GM08714 (cell line): ENCODE data around the gene RGCC.

Experiments used
- H3K4me3 ChIP-seq: fragments of 200-500 bp; sonication (Bioruptor generic); 2 replicates; pipeline ENCODE4 v1.5.1; 2014; ENCODE audit warnings: mild to moderate bottlenecking, low read length, inconsistent platforms
- ZNF274 ChIP-seq: IDR thresholded peaks from 2 replicates; pipeline ENCODE4 v1.6.1; 2012; ENCODE audit warnings: mild to moderate bottlenecking, low read depth, low read length

RGCC gene

GRCh38 chr13:41460074-41460465 lies 2.7 kb downstream of the RGCC start:
- no peak overlapping the region for H3K4me3 ChIP-seq
- TF ChIP-seq ZNF274, result no peak

DNA sequence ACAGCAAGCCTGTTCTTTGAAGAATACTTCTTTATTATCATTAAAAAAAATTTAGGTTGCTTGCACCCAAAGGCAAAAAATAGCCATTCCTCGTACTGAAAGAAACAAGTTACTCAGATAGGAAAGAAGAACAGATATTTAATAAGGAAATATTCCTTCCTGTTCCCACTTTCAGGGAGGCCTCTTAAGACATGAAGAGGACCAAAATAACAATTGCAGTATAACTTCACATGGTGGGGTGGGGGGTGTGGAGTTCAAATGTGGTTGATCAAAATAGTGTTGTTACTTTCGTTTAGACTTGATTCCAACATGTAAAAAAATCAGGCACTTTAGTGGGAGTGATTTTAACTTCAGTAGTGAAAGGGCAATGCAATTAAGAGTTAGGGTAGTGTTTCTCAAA lies 3.6 kb downstream of the RGCC start:
- TF ChIP-seq ZNF274, result no peak
- H3K4me3 ChIP-seq, result no peak overlapping the region

- no peak overlapping the region for H3K4me3 ChIP-seq
- TF ChIP-seq ZNF274, result no peak
Observed at GRCh38 chr13:41461527-41462139, 4.3 kb downstream of the RGCC start.

DNA sequence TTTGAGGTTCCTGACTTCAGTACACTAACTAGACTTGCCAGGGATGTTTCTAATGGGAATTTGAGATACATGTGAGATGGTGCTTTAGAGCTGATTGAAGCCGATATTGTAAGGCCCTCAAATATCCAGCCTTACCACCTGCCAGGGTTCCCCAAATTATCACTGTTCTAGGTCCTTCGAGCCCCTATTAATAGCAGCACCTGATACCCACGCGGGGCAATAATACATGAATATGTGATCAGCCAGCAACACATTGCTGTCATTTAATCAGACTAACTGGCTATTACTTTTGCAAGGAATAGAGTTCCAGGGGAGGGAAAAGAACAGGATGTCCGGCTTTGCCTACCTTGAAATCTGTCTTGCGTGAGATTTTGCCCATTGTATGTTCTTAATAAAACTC lies 5.1 kb downstream of the RGCC start:
- no peak for TF ChIP-seq ZNF274
- H3K4me3 ChIP-seq, result no peak overlapping the region

DNA sequence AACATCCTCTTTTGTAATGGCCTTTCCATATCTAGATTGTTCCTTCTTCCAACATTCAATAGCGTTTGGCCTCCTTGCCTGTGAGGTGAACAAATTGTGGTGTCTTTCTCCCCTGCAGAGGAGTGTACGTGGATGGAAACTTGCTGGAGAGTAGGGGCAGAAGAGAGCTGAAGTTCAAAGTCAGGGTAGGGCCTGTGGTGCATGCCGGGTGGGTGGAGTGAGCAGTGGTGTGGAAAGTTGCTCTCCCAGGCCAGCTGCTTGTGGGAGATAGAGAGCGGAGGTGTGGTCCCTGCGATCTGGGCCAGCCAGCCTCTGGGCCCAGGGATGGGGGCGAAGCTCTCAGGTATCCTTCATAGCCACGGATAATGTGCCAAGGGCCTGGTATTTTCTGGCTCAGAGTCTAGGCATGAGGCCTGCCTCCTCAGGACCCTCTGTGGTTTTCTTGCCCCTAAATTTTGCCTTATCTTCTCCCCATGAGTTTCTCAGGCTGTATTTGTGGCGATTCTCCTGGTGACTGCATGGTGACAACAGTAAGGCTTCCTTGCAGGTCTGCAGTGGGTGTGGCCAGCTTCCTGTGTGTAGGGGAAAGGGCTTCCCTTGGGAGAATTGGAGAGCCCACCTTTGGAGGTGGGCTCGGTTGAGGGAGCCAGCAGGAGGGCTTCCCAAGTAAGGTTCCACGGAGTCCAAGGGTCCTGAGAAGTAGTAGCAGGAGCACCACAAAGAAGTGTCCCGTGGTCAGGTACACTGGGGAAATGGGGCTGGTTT lies 6.7 kb downstream of the RGCC start:
- H3K4me3 ChIP-seq, result no peak overlapping the region; the same call in 1 of the 2 replicates
- no peak for TF ChIP-seq ZNF274

DNA sequence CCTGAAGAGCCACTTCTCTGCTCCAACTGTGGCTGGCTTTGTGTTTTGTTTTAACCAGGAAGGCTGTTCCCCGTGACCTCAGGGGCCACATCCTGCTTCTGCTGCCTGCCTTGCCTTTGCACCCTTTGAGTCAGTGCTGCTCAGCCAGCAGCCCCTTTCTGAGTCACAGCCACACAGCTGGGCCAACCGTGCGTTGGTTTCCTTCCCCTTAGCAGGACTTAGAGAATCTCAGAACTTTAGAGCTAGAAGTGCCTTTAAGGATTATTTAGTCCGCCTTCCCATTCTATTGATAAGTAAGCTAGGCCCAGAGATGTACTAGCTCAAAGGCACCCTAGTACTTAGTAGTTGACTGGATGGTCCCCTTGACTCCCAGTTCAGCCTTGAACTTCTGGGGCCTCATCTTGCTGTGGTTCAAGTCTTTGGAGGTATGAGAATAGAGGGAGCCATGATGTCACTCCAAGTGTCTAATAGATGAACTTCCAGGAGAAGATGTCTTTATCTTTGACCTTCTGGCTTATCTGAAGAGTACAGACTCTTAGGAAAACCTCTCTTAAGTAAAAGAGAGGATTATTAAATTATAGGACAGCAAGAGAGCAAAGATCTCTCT lies 8.0 kb downstream of the RGCC start:
- no peak overlapping the region for H3K4me3 ChIP-seq

DNA sequence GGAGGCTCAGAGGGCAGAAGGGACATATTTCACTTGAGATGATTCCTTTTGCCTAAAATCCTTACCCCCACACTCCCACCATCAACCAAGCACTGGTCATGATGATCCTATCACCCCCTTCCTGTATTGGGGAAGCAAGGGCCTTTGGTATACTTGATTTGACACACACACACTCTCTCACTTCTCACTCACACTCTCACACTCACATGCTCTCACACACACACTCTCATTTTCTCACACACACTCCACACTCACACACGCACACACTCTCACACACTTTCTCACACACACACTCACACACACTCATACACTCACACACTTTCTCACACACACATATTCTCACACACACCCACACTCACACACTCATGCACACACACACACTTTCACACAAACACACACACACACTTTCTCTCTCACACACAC lies 8.6 kb downstream of the RGCC start:
- H3K4me3 ChIP-seq, result no peak overlapping the region
- no peak for TF ChIP-seq ZNF274

More for the DNA sequence above, 8.0 kb downstream of the RGCC start:
- no peak for TF ChIP-seq ZNF274

DNA sequence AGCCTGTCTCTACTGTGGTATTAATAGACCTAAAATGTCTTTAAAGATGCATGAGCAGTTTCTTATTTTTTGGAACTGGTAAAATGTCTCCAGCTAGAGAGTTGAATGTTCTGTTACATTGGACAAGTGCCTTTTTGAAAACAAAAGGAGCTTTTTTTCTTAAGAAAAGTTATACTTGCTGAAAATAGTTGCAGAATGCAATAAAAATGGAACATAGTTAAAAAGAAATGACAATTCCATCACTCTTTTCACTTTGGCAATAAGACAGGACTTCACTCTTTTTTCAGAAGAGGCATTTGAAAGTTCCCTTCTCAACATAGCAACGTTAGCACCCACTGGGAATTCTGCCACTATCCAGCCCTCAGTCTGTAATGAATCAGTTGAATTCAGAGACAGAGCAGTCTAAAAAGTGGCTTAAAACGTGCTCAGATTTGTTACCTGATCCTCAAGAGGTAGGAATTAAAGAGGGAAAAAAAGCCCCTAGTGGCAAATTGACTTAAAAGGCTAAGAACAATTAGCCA lies 10.1 kb downstream of the RGCC start:
- H3K4me3 ChIP-seq, result no peak overlapping the region
- no peak for TF ChIP-seq ZNF274

DNA sequence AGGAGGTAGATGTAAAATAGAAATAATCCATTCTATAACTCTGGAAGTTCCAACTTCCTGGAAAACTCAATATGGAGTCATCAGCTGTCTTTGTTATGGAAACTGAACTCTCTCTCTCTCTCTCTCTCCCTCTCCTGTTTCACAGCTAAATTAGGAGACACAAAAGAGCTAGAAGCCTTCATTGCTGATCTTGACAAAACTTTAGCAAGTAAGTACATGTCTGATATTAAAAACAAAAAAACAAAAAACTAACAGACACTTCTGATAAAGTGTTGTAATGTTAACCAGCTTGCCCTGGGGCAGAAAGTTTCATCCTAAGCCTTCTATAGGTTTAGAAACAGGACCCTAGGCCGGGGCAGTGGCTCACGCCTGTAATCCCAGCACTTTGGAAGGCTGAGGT lies 11.3 kb downstream of the RGCC start:
- H3K4me3 ChIP-seq, result no peak overlapping the region
- TF ChIP-seq ZNF274, result no peak

- no peak for TF ChIP-seq ZNF274
- H3K4me3 ChIP-seq, result no peak overlapping the region
Observed at GRCh38 chr13:41470196-41470595, 12.8 kb downstream of the RGCC start.

GRCh38 chr13:41471785-41472184 lies 14.4 kb downstream of the RGCC start:
- TF ChIP-seq ZNF274, result no peak
- H3K4me3 ChIP-seq, result no peak overlapping the region

GRCh38 chr13:41487222-41487621 lies 29.9 kb downstream of the RGCC start:
- no peak for TF ChIP-seq ZNF274
- H3K4me3 ChIP-seq, result no peak overlapping the region

GRCh38 chr13:41488124-41488523 lies 30.8 kb downstream of the RGCC start:
- H3K4me3 ChIP-seq, result no peak overlapping the region
- no peak for TF ChIP-seq ZNF274

DNA sequence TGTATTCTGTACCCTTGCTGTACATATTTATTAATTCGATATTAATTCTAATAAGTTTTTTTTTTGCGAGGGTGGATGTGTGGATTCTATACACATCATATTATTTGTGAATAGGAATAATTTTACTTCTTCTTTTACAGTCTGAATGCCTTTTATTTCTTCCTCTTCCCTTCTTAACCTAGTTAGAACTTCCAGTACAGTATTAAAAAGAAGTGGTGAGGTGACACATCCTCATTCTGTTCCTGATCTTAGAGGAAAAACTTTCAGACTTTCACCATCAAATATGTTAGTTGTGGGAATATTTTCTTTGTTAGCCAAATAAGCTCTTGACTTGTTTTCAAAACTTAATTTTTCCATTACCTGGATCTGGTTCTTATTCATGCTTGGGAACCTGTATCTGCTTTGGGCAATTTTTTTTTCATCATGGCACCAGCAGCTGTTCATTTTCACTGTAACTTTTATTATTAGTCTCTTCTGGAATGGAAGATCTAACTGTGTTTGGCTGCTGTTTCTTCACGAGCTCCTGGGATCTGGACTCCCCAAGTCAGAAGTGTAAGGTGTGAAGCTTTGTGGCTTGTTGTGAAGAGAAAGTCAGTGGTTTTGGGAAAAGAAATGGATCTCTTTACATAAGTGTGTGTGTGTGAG lies 33.1 kb downstream of the RGCC start:
- no peak for TF ChIP-seq ZNF274
- H3K4me3 ChIP-seq, result no peak overlapping the region

GRCh38 chr13:41491436-41491835 lies 34.1 kb downstream of the RGCC start:
- TF ChIP-seq ZNF274, result no peak
- no peak overlapping the region for H3K4me3 ChIP-seq
